Neutrophil (primary cell): ENCODE results near the gene SPNS3.

Source experiments
- H3K27ac ChIP-seq: fragments of 200-600 bp; sonication (generic); 2 replicates; pipeline ENCODE4 v1.5.1; 2016; ENCODE audit warnings: mild to moderate bottlenecking, moderate library complexity
- H3K27me3 ChIP-seq: fragments of 200-600 bp; sonication (generic); 2 replicates; pipeline ENCODE4 v1.6.0; 2016; ENCODE audit warnings: mild to moderate bottlenecking
- H3K36me3 ChIP-seq: fragments of 200-600 bp; sonication (generic); 2 replicates; pipeline ENCODE4 v1.5.1; 2017
- H3K4me1 ChIP-seq, 2 experiments: fragments of 200-600 bp in 1 of 2; sonication (generic) in 1 of 2; 1 replicate in 1 of 2; 2 replicates in 1 of 2; pipeline versions ENCODE4 v1.5.1 to v1.6.1; 2013 to 2016; ENCODE audit warnings: low read depth in 1 of 2, low read length in 1 of 2, mild to moderate bottlenecking in 1 of 2, moderate library complexity in 1 of 2; ENCODE audit not compliant: control insufficient read depth in 1 of 2, insufficient read depth in 1 of 2
- H3K4me3 ChIP-seq, 2 experiments: fragments of 200-600 bp in 1 of 2; sonication (generic) in 1 of 2; 1 replicate in 1 of 2; 2 replicates in 1 of 2; pipeline ENCODE4 v1.5.1; 2013 to 2016; ENCODE audit warnings: low read depth in 1 of 2, low read length in 1 of 2, mild to moderate bottlenecking in 1 of 2, moderate library complexity in 1 of 2
- H3K9me3 ChIP-seq: fragments of 200-600 bp; sonication (generic); 2 replicates; pipeline ENCODE4 v1.5.1; 2016
- TF ChIP-seq, protein P1 (sequence below): fragments of 200-600 bp; sonication (generic); IDR thresholded peaks from 2 replicates; pipeline ENCODE4 v1.5.1; 2016; ENCODE audit warnings: antibody characterized with exemption

The SPNS3 gene

GRCh38 chr17:4509401-4509800 is 75.7 kb downstream of the SPNS3 start:
- Histone ChIP-seq H3K9me3 (no peaks in the 10 kb centered on the region), H3K27ac (no peak overlapping the region), H3K36me3 (no peaks in the 10 kb centered on the region), H3K27me3 (no peaks in the 10 kb centered on the region), H3K4me1 (peaks cover 22 to 38% of the 10 kb centered on the region in 2 experiments), H3K4me3 (no peak overlapping the region)
- TF ChIP-seq, protein P1, sequence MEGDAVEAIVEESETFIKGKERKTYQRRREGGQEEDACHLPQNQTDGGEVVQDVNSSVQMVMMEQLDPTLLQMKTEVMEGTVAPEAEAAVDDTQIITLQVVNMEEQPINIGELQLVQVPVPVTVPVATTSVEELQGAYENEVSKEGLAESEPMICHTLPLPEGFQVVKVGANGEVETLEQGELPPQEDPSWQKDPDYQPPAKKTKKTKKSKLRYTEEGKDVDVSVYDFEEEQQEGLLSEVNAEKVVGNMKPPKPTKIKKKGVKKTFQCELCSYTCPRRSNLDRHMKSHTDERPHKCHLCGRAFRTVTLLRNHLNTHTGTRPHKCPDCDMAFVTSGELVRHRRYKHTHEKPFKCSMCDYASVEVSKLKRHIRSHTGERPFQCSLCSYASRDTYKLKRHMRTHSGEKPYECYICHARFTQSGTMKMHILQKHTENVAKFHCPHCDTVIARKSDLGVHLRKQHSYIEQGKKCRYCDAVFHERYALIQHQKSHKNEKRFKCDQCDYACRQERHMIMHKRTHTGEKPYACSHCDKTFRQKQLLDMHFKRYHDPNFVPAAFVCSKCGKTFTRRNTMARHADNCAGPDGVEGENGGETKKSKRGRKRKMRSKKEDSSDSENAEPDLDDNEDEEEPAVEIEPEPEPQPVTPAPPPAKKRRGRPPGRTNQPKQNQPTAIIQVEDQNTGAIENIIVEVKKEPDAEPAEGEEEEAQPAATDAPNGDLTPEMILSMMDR: no peak

- Histone ChIP-seq H3K4me1 (peaks cover 15 to 31% of the 10 kb centered on the region in 2 experiments), H3K36me3 (no peaks in the 10 kb centered on the region), H3K4me3 (no peak overlapping the region), H3K27me3 (no peaks in the 10 kb centered on the region), H3K9me3 (no peaks in the 10 kb centered on the region), H3K27ac (no peak overlapping the region)
- TF ChIP-seq, protein P1: no peak
These were observed 76.3 kb downstream of the SPNS3 start for GRCh38 chr17:4509923-4510617.

GRCh38 chr17:4510618-4510941 is 76.8 kb downstream of the SPNS3 start:
- Histone ChIP-seq H3K4me1 (peaks cover 12 to 26% of the 10 kb centered on the region in 2 experiments), H3K27me3 (no peaks in the 10 kb centered on the region), H3K9me3 (no peaks in the 10 kb centered on the region), H3K4me3 (no peak overlapping the region), H3K36me3 (no peaks in the 10 kb centered on the region), H3K27ac (no peak overlapping the region)
- TF ChIP-seq, protein P1: no peak

GRCh38 chr17:4511199-4511932 is 77.6 kb downstream of the SPNS3 start:
- Histone ChIP-seq H3K27me3 (no peaks in the 10 kb centered on the region), H3K9me3 (no peaks in the 10 kb centered on the region), H3K36me3 (no peaks in the 10 kb centered on the region), H3K4me3 (no peak overlapping the region), H3K27ac (no peak overlapping the region), H3K4me1 (peaks cover 12 to 18% of the 10 kb centered on the region in 2 experiments)
- TF ChIP-seq, protein P1: no peak

GRCh38 chr17:4512156-4513112 is 78.7 kb downstream of the SPNS3 start:
- Histone ChIP-seq H3K27ac (no peak overlapping the region), H3K4me1 (peaks cover 11 to 17% of the 10 kb centered on the region in 2 experiments), H3K36me3 (no peaks in the 10 kb centered on the region), H3K4me3 (no peak overlapping the region), H3K27me3 (no peaks in the 10 kb centered on the region), H3K9me3 (no peaks in the 10 kb centered on the region)
- TF ChIP-seq, protein P1: no peak
